ENCODE results near the gene CACNG1.

CACNG1 gene

GRCh38 chr17:67022451-67022810 is 21.9 kb upstream of the CACNG1 start:
- TF ChIP-seq, protein P1, sequence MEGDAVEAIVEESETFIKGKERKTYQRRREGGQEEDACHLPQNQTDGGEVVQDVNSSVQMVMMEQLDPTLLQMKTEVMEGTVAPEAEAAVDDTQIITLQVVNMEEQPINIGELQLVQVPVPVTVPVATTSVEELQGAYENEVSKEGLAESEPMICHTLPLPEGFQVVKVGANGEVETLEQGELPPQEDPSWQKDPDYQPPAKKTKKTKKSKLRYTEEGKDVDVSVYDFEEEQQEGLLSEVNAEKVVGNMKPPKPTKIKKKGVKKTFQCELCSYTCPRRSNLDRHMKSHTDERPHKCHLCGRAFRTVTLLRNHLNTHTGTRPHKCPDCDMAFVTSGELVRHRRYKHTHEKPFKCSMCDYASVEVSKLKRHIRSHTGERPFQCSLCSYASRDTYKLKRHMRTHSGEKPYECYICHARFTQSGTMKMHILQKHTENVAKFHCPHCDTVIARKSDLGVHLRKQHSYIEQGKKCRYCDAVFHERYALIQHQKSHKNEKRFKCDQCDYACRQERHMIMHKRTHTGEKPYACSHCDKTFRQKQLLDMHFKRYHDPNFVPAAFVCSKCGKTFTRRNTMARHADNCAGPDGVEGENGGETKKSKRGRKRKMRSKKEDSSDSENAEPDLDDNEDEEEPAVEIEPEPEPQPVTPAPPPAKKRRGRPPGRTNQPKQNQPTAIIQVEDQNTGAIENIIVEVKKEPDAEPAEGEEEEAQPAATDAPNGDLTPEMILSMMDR (IDR thresholded peaks at IDR 0.05; ENCODE audit: low read depth, low read length, missing control alignments) = no peak
- no peak for DNase-seq (ENCODE audit: low read depth)
- H3K4me3 ChIP-seq (ENCODE audit: low read depth, low read length) = no peak overlapping the region
- in situ Hi-C loops (cut with HindIII; ENCODE audit: low sequenced_read_pairs) = no loop called here

DNA sequence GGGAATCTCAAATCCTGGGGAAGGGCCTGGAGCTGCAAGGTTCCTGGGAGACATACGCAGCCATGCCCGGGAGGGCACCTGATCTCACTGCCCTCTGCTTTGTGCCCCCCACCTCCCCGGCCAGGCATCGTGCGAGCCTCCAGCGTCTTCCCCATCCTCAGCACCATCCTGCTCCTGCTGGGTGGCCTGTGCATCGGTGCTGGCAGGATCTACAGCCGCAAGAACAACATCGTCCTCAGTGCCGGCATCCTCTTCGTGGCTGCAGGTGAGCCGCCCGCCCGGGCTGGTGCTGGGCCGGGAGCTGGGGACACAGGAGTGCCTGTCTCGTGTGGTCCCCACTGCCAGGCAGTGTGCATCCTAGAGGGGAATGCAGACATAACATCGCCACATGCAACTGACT is 19.6 kb upstream of the CACNG1 start:
- in situ Hi-C loops (cut with HindIII; ENCODE audit: low sequenced_read_pairs) = no loop called here
- TF ChIP-seq, protein P1 (IDR thresholded peaks at IDR 0.05; ENCODE audit: low read depth, low read length, missing control alignments) = no peak
- no peak overlapping the region for H3K4me3 ChIP-seq (ENCODE audit: low read depth, low read length)
- DNase-seq (ENCODE audit: low read depth) = no peak

GRCh38 chr17:67025216-67025792 is 19.1 kb upstream of the CACNG1 start:
- no peak overlapping the region for H3K4me3 ChIP-seq (ENCODE audit: low read depth, low read length)
- DNase-seq (ENCODE audit: low read depth) = no peak
- in situ Hi-C loops (cut with HindIII; ENCODE audit: low sequenced_read_pairs) = no loop called here
- TF ChIP-seq, protein P1 (IDR thresholded peaks at IDR 0.05; ENCODE audit: low read depth, low read length, missing control alignments) = no peak

DNA sequence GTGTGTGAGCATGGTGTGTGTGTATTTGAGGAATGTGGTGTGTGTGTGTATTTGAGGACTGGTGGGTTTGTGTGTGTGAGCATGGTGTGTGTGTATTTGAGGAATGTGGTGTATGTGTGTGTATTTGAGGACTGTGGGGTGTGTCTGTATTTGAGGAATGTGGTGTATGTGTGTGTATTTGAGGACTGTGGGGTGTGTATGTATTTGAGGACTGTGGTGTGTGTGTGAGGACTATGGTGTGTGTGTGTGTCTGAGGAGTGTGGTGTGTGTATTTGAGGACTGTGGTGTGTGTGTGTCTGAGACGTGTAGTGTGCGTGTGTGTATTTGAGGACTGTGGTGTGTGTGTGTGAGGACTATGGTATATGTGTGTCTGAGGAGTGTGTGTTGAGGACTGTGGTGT is 18.0 kb upstream of the CACNG1 start:
- in situ Hi-C loops (cut with HindIII; ENCODE audit: low sequenced_read_pairs) = no loop called here
- TF ChIP-seq, protein P1 (IDR thresholded peaks at IDR 0.05; ENCODE audit: low read depth, low read length, missing control alignments) = no peak
- no peak for DNase-seq (ENCODE audit: low read depth)
- H3K4me3 ChIP-seq (ENCODE audit: low read depth, low read length) = no peak overlapping the region

GRCh38 chr17:67027031-67027628 is 17.2 kb upstream of the CACNG1 start:
- DNase-seq (ENCODE audit: low read depth) = no peak
- H3K4me3 ChIP-seq (ENCODE audit: low read depth, low read length) = no peak overlapping the region
- TF ChIP-seq, protein P1 (IDR thresholded peaks at IDR 0.05; ENCODE audit: low read depth, low read length, missing control alignments) = no peak
- in situ Hi-C loops (cut with HindIII; ENCODE audit: low sequenced_read_pairs) = no loop called here

- in situ Hi-C loops (cut with HindIII; ENCODE audit: low sequenced_read_pairs) = no loop called here
- TF ChIP-seq, protein P1 (IDR thresholded peaks at IDR 0.05; ENCODE audit: low read depth, low read length, missing control alignments) = no peak
- H3K4me3 ChIP-seq (ENCODE audit: low read depth, low read length) = no peak overlapping the region
- DNase-seq (ENCODE audit: low read depth) = no peak
These were observed 13.7 kb upstream of the CACNG1 start for GRCh38 chr17:67030641-67031040.

All from astrocyte of the cerebellum (primary cell).